ENCODE data around the gene ADD1.

The ADD1 gene

GRCh38 chr4:2865196-2865780, 21.6 kb downstream of the ADD1 start:
- Histone ChIP-seq H3K79me1 (ENCODE audit: low read length) (peaks cover 21% of the 10 kb centered on the region), H3K18ac (ENCODE audit: low read length) (no peak overlapping the region), H3K23ac (ENCODE audit: low read length) (no peak overlapping the region), H3K56ac (ENCODE audit: low read length) (no peak overlapping the region), H3K79me2 (ENCODE audit: control insufficient read depth, insufficient read depth, low read length) (peaks cover 72% of the 10 kb centered on the region), H2BK5ac (ENCODE audit: low read length) (no peak overlapping the region), H3K4me1 (ENCODE audit: control insufficient read depth, low read depth, low read length) (peaks cover 46% of the 10 kb centered on the region), H3K9ac (ENCODE audit: low read length) (no peak overlapping the region), H2AK5ac (ENCODE audit: low read length) (no peak overlapping the region), H2BK120ac (ENCODE audit: low read depth, low read length) (no peak overlapping the region), H3K4ac (ENCODE audit: low read depth, low read length) (no peak overlapping the region), H2BK15ac (replicated peaks; ENCODE audit: low read depth) (no peak overlapping the region), H3K27ac (ENCODE audit: low read depth, low read length) (no peak overlapping the region), H3K27me3 (ENCODE audit: insufficient read depth, low read length, poor library complexity) (no peaks in the 10 kb centered on the region), H4K5ac (ENCODE audit: low read length) (no peak overlapping the region), H3K4me2 (ENCODE audit: low read length) (no peak overlapping the region), H3K4me3 (ENCODE audit: low read length) (no peak overlapping the region), H3K36me3 (ENCODE audit: control insufficient read depth, insufficient read depth, low read length) (no peaks in the 10 kb centered on the region), H4K8ac (ENCODE audit: low read depth, low read length) (no peak overlapping the region)
- WGBS (ENCODE audit: extremely low coverage, insufficient coverage, low lambda C conversion rate): no CpG with 5 or more reads among the region's 2 CpGs
- no peak for DNase-seq

DNA sequence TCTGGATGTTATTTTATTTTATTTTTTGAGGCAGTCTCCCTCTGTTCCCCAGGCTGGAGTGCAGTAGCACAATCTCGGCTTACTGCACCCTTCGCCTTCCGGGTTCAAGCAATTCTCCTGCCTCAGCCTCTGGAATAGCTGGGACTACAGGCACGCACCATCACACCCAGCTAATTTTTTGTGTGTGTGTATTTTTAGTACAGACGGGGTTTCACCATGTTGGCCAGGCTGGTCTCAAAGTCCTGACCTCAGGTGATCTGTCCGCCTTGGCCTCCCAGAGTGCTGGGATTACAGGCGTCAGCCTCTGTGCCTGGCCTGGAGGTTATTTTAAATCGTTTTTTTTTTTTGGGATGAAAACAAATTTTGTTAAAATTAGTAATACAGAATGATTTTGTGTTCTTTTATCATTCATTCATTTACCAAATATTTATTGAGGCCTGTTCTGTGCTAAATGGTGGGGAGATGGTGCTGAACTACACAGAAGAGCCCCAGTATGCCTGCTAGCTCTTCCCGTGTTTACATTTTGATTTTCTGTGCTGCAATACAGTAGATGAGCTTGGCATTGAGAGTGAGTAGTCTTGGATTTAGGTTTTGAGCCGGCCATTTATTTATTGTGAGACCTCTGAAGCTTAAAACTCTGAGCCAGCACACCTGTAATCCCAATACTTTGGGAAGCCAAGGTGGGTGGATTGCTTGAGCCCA, 22.7 kb downstream of the ADD1 start:
- Histone ChIP-seq H4K5ac (ENCODE audit: low read length) (no peak overlapping the region), H3K27ac (ENCODE audit: low read depth, low read length) (peak overlapping the region; percentile 80), H3K79me2 (ENCODE audit: control insufficient read depth, insufficient read depth, low read length) (peaks cover 72% of the 10 kb centered on the region), H3K79me1 (ENCODE audit: low read length) (peaks cover 21% of the 10 kb centered on the region), H3K36me3 (ENCODE audit: control insufficient read depth, insufficient read depth, low read length) (no peaks in the 10 kb centered on the region), H2BK5ac (ENCODE audit: low read length) (no peak overlapping the region), H2AK5ac (ENCODE audit: low read length) (no peak overlapping the region), H2BK15ac (replicated peaks; ENCODE audit: low read depth) (no peak overlapping the region), H3K27me3 (ENCODE audit: insufficient read depth, low read length, poor library complexity) (no peaks in the 10 kb centered on the region), H3K4me1 (ENCODE audit: control insufficient read depth, low read depth, low read length) (peaks cover 42% of the 10 kb centered on the region), H3K9ac (ENCODE audit: low read length) (no peak overlapping the region), H3K56ac (ENCODE audit: low read length) (peak overlapping the region; percentile 62), H3K23ac (ENCODE audit: low read length) (no peak overlapping the region), H3K18ac (ENCODE audit: low read length) (peak overlapping the region; percentile 43), H3K4ac (ENCODE audit: low read depth, low read length) (no peak overlapping the region), H3K4me3 (ENCODE audit: low read length) (no peak overlapping the region), H3K4me2 (ENCODE audit: low read length) (no peak overlapping the region), H4K8ac (ENCODE audit: low read depth, low read length) (no peak overlapping the region), H2BK120ac (ENCODE audit: low read depth, low read length) (peak overlapping the region; percentile 88)
- DNase-seq: no peak
- no CpG with 5 or more reads among the region's 10 CpGs for WGBS (ENCODE audit: extremely low coverage, insufficient coverage, low lambda C conversion rate)

DNA sequence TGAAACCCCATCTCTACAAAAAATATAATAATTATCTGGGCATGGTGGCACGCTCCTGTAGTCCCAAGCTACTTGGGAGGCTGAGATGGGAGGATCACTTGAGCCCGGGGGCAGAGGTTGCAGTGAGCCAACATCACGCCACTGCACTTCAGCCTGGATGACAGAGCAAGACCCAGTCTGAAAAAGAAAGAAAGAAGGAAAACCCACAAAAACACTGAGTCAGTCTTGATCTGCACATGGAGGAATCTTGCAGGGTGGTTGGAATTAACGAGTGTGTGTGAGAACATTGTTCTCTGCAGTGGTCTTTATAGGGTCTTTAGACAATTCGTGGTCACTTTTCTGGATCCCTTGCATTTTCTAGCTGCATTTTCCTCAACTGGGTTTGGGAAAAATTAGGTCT, 23.2 kb downstream of the ADD1 start:
- Histone ChIP-seq H4K8ac (ENCODE audit: low read depth, low read length) (no peak overlapping the region), H3K79me2 (ENCODE audit: control insufficient read depth, insufficient read depth, low read length) (peaks cover 72% of the 10 kb centered on the region), H3K36me3 (ENCODE audit: control insufficient read depth, insufficient read depth, low read length) (no peaks in the 10 kb centered on the region), H3K4ac (ENCODE audit: low read depth, low read length) (peak overlapping the region; percentile 24), H3K27me3 (ENCODE audit: insufficient read depth, low read length, poor library complexity) (no peaks in the 10 kb centered on the region), H2AK5ac (ENCODE audit: low read length) (no peak overlapping the region), H3K4me1 (ENCODE audit: control insufficient read depth, low read depth, low read length) (peaks cover 38% of the 10 kb centered on the region), H3K9ac (ENCODE audit: low read length) (peak overlapping the region; percentile 33), H3K4me2 (ENCODE audit: low read length) (no peak overlapping the region), H4K5ac (ENCODE audit: low read length) (no peak overlapping the region), H3K4me3 (ENCODE audit: low read length) (no peak overlapping the region), H3K56ac (ENCODE audit: low read length) (peak overlapping the region; percentile 47), H3K27ac (ENCODE audit: low read depth, low read length) (peak overlapping the region; percentile 80), H2BK5ac (ENCODE audit: low read length) (peak overlapping the region; percentile 69), H3K23ac (ENCODE audit: low read length) (peak overlapping the region; percentile 85), H2BK15ac (replicated peaks; ENCODE audit: low read depth) (peak overlapping the region; percentile 93), H3K18ac (ENCODE audit: low read length) (peak overlapping the region; percentile 43), H3K79me1 (ENCODE audit: low read length) (peaks cover 21% of the 10 kb centered on the region), H2BK120ac (ENCODE audit: low read depth, low read length) (peak overlapping the region; percentile 88)
- whole genome bisulfite sequencing (ENCODE audit: extremely low coverage, insufficient coverage, low lambda C conversion rate): no CpG with 5 or more reads among the region's 5 CpGs
- DNase-seq: peak; percentile 34

GRCh38 chr4:2867758-2868491, 24.3 kb downstream of the ADD1 start:
- WGBS (ENCODE audit: extremely low coverage, insufficient coverage, low lambda C conversion rate): no CpG with 5 or more reads among the region's 10 CpGs
- Histone ChIP-seq H3K4me1 (ENCODE audit: control insufficient read depth, low read depth, low read length) (peaks cover 30% of the 10 kb centered on the region), H2BK5ac (ENCODE audit: low read length) (peak overlapping the region; percentile 39), H3K4me3 (ENCODE audit: low read length) (no peak overlapping the region), H2AK5ac (ENCODE audit: low read length) (peak overlapping the region; percentile 24), H4K8ac (ENCODE audit: low read depth, low read length) (no peak overlapping the region), H4K5ac (ENCODE audit: low read length) (no peak overlapping the region), H3K27me3 (ENCODE audit: insufficient read depth, low read length, poor library complexity) (no peaks in the 10 kb centered on the region), H3K18ac (ENCODE audit: low read length) (peak overlapping the region; percentile 64), H3K4me2 (ENCODE audit: low read length) (peak overlapping the region; percentile 12), H3K79me2 (ENCODE audit: control insufficient read depth, insufficient read depth, low read length) (peaks cover 69% of the 10 kb centered on the region), H3K23ac (ENCODE audit: low read length) (no peak overlapping the region), H3K36me3 (ENCODE audit: control insufficient read depth, insufficient read depth, low read length) (no peaks in the 10 kb centered on the region), H3K9ac (ENCODE audit: low read length) (peak overlapping the region; percentile 28), H3K27ac (ENCODE audit: low read depth, low read length) (peak overlapping the region; percentile 84), H3K4ac (ENCODE audit: low read depth, low read length) (no peak overlapping the region), H2BK15ac (replicated peaks; ENCODE audit: low read depth) (no peak overlapping the region), H2BK120ac (ENCODE audit: low read depth, low read length) (no peak overlapping the region), H3K56ac (ENCODE audit: low read length) (peak overlapping the region; percentile 51), H3K79me1 (ENCODE audit: low read length) (peaks cover 21% of the 10 kb centered on the region)
- peak; percentile 95 for DNase-seq

DNA sequence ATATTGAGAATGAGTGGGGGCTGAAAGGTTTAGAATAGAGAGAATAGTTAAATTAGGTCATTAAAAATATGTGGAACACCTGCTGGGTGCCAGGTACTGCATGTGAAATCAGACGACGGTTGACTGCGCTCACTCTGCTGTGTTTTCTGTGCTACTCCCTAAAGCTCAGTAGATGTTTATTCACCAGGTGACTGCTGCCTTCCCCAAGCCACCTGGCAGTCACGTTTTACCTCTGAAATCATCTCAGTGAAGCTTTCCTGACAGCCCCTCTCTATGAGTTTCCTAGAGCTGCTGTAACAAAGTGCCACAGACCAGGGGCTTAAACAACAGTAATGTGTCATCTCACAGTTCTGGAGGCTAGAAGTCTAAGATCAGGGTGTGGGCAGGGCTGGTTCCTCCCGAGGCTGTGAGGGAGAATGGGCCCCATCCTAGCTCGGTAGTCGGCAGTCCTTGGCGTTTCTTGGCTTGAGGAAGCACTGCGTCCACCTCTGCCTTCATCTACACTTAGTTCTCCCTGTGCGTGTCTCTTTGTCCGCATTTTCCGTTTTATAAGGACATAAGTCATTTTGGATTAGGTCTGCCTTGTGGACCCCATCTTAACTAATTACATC, 25.3 kb downstream of the ADD1 start:
- H3K27me3 ChIP-seq (ENCODE audit: insufficient read depth, low read length, poor library complexity): no peaks in the 10 kb centered on the region
- H3K4me2 ChIP-seq (ENCODE audit: low read length): no peak overlapping the region
- peak overlapping the region; percentile 39 for H2BK5ac ChIP-seq (ENCODE audit: low read length)
- H3K79me1 ChIP-seq (ENCODE audit: low read length): peaks cover 21% of the 10 kb centered on the region
- no peak overlapping the region for H3K4me3 ChIP-seq (ENCODE audit: low read length)
- H2BK15ac ChIP-seq (replicated peaks; ENCODE audit: low read depth): no peak overlapping the region
- H3K4me1 ChIP-seq (ENCODE audit: control insufficient read depth, low read depth, low read length): peaks cover 30% of the 10 kb centered on the region
- DNase-seq: no peak
- H4K8ac ChIP-seq (ENCODE audit: low read depth, low read length): no peak overlapping the region
- peak overlapping the region; percentile 58 for H3K56ac ChIP-seq (ENCODE audit: low read length)
- H4K5ac ChIP-seq (ENCODE audit: low read length): no peak overlapping the region
- no peaks in the 10 kb centered on the region for H3K36me3 ChIP-seq (ENCODE audit: control insufficient read depth, insufficient read depth, low read length)
- peak overlapping the region; percentile 48 for H3K23ac ChIP-seq (ENCODE audit: low read length)
- H3K4ac ChIP-seq (ENCODE audit: low read depth, low read length): no peak overlapping the region
- H3K27ac ChIP-seq (ENCODE audit: low read depth, low read length): peak overlapping the region; percentile 84
- no peak overlapping the region for H2BK120ac ChIP-seq (ENCODE audit: low read depth, low read length)
- no CpG with 5 or more reads among the region's 12 CpGs for WGBS (ENCODE audit: extremely low coverage, insufficient coverage, low lambda C conversion rate)
- peak overlapping the region; percentile 25 for H2AK5ac ChIP-seq (ENCODE audit: low read length)
- H3K9ac ChIP-seq (ENCODE audit: low read length): peak overlapping the region; percentile 10
- H3K79me2 ChIP-seq (ENCODE audit: control insufficient read depth, insufficient read depth, low read length): peaks cover 63% of the 10 kb centered on the region
- peak overlapping the region; percentile 64 for H3K18ac ChIP-seq (ENCODE audit: low read length)

All from mesendoderm (in vitro differentiated cells).